Inflammatory macrophage (primary cell): ENCODE measurements around the gene ARHGAP31.
A peak's percentile ranks its signal among the peaks of the same experiment; 100 is the strongest.
"Not testable (repeated sequence)": the region's sequence is repeated elsewhere in the genome, so short reads cannot be mapped to it uniquely, and the experiment has no call there.

Source experiments
- DNase-seq, 2 donors: peaks; one replicate each; pipeline ENCODE4 v3.0.0-alpha.2; 2020 to 2022

ARHGAP31 gene

DNA sequence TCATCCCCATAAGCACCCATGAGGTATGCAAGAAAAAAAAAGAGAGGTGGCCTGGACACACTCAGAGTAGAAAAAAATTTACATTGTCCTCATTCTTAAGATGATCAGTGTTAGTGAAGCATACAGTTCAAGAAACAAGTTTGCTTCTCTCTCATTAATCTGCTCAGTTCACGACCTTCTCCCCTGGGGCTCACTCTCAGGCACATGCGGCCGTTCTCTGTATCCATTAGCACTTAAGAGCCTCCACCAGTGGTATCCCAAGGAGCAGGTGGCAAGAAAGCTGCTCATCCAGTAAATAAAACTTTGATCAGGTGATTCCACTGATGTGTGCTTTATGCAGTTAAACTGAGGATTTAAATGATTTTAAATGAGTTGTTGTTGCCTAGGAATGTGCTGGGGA lies 57.4 kb downstream of the ARHGAP31 start:
- DNase-seq, result no peak

DNA sequence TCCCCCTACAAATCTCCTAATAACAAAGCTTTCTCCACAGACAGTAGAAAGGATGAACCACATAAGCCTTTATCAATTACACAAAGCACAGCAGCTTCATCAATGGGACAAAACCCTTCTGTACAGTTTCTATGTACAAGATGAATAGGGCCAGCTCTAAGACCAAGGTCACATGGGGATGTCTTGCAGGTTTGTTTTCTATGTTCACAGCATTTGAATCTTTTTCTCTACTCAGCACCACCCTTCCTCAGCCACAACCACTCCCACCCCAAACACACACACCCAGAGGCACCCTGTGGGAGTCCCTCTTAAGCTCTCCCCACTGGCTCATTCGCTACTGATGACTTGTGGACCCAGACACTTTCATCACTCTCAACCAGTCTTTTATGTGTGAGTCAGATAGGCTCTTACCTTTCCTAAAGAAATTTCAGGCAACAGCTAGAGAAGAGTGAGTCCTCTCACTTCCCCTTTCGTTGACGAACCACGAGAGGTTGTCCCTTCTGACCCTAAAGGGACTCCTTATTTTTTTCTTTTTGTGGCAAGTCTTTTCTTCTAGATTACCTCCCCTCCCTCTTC lies 57.9 kb downstream of the ARHGAP31 start:
- peak; percentile 73 to 78 for DNase-seq

DNA sequence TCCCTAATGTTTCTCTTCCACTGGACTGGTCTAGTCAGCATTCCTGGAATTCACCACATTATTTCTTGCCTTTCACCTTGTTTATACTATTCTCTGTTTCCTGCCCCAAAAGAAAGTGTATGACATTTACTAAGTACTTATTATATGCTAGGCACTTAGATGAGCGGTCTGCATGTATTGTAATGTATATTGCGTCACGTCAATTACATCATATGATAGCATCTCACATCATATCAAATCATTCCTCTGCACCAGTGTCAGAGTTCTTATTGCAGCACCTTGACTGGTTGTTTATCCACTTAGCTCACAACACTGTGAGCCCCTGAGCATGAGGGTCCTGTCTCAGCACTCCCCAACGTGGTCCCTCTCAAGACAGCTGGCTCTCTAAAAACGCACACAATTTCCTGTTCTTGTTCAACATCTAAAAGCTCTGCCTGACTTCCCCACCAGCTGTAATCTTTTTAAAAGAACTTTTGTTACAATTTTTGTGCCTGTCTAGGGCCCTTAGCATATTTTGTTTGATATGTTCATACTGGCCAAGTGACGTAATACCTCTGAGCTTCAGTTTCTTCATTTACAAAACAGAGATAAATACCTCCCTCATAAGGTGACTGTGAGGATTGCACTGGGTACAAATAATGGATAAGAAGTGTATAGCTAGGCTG lies 58.8 kb downstream of the ARHGAP31 start:
- peak; percentile 27 to 57 for DNase-seq

DNA sequence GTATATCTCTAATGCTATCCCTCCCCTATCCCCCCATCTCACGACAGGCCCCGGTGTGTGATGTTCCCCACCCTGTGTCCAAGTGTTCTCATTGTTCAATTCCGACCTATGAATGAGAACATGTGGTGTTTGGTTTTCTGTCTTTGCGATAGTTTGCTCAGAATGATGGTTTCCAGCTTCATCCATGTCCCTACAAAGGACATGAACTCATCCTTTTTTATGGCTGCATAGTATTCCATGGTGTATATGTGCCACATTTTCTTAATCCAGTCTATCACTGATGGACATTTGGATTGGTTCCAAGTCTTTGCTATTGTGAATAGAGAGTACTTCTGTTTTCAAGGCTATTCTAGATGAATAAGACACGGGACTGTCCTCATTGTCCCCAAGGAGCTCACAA lies 61.4 kb downstream of the ARHGAP31 start:
- not testable (repeated sequence) for DNase-seq

DNA sequence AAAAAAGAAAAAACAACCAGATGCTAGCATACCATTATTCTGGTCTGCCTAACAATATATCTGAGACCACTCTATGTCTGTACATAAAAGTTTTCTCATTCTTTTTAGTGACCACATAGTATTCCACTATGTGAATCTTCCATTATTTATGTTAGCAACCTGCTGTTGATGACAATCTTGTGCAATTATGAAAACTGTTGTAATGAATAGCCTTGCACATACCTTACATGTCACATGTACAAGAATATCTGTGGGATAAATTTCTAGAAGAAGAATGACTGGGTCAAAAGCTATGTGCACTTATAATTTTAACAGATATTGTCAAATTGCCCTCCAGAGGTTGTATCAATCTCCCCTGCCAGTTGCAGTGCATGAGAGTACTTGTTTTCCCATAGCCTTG lies 62.5 kb downstream of the ARHGAP31 start:
- DNase-seq, result peak; percentile 17 to 47

DNA sequence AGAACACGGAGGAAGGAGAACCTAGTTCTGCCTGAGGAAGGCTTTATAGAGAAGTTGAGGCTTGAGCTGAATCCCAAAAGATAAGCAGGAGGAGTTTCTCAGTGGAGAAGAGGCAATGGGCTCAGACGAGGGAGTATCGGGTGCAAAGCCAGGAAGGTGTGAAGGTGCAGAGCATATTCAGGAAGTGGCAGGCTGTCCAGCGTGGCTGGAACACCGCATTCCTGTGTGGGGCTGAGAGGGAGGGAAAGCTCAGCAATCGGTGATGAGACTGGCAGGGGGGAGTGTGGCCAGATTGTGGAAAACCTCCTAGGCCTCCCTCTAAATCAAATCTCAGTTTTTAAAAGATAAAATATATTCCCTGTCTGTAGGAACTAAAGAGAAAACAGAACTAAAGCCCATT lies 63.0 kb downstream of the ARHGAP31 start:
- no peak for DNase-seq

DNA sequence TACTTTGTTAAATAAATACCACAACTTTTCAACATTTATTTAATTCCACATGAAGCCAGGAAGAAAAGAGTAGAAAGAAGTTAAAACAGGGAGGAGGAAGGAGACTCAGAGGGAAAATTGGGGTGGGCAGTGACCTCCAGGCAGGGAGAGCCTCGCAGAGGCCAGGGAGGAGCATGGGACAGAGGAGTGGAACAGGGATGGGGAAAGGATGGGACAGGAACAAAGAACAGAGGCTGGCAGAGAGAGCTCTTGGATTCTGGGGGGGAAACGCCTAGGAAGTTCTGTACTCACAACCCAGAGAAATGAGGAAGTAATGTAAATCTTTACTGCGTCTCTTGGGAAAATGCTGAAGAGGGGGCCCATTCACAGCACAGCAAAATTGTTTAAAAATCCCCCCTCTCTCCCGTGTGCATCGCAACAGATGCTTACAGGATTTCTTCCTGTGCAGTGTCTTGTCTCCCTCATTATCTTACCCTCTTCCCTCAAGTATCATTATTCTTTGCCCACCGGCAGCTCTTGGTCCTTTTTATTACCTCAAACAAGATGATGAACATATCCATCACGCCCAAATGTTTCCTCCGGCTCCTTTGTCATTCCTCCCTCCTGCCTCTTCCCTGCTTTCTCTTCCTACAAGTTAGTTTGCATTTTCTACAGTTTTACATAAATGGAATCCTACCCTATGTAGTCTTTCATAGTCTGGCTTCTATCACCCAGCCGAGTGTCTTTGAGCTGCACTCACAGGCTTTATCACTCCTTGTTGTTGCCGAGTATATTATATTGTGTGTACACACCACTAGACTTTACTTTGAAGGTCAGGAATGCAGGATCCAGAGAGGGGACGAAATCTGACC lies 65.5 kb downstream of the ARHGAP31 start:
- peak in 1 of 2 donors; percentile 17 for DNase-seq

DNA sequence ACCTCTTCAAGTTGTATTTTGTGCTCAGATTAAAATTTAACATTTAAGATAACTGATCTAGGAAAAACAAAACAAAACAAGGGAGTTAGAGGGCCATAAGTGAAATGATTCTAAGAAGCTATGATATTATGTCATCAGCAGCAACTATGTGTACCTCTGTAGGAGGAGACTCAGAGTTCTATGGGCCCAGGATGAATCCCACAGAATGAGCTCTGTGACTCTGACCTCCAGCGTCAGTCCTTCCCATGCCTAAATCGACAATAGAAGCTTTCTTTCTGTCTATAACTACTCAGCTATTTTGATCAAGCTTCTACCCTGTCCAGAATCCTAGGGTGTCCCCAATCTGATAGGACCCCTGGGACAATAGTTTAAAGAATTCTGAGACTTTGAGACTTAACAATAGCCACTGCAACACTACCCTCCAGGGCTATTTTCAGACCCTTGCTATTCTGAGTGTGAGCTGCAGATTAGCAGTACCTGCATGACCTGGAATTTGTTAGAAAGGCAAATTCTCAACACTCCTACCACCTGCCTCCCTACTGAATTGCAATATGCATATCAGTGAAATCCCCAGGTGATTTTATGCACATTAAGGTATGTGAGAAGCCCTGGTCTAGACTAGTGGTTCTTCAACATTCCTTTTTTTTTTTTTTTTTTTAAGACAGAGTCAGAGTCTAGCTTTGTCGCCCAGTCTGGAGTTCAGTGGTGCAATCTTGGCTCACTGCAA lies 66.7 kb downstream of the ARHGAP31 start:
- DNase-seq, result no peak

DNA sequence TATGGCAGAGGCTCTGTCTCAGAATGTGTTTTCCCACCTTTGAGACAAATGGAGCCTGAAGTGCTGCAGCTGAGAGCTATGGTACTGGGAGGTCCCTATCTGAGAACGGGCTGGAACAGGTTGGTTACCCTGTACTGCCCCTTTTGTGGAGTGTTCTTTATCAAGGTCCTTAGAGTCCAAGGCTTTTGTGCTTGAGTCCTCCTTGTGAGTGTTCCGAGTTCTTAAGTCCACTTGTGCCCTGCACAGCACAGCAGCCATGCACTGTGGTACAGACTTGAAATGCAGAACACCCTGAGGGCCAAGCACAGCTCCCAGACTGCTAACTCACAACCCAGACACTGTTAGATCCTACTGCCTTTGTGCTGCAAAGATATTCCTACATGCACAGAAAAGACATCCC lies 67.8 kb downstream of the ARHGAP31 start:
- DNase-seq, result no peak

DNA sequence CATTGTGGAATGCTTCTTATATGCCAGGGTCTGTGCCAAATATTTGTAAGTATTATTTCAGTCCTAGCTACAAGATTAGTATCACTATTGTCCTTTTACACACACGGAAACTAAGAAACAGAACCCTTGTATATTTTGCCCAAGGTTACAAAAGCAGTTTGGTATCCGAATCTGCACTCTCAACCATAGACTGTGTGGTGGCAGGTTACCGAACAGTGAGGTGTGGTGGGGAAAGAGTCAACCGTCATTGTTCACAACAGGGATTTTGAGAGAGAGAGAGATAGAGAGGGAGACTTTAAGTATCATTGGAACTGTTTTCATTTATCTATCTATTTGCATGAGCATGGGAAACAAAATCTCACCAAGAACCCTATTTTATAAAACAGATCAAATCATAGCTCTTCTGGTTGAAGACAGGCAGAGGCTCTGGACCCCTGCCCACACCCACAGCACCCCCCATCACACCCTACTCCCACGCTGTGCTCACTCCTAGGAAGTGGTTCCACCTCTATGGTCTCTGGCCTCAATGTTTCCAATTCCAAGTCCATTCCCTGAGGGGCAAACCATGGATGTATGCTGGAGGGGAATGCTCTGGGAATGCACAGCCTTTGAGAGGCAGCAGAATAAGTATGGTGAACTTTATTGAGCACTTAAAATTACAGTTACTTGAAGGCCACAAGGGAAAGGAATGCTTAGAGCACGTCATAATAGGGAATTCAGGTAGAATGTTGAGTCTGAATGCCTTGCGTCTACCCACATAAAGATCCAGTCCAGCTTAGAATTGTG lies 69.0 kb downstream of the ARHGAP31 start:
- DNase-seq, result no peak

DNA sequence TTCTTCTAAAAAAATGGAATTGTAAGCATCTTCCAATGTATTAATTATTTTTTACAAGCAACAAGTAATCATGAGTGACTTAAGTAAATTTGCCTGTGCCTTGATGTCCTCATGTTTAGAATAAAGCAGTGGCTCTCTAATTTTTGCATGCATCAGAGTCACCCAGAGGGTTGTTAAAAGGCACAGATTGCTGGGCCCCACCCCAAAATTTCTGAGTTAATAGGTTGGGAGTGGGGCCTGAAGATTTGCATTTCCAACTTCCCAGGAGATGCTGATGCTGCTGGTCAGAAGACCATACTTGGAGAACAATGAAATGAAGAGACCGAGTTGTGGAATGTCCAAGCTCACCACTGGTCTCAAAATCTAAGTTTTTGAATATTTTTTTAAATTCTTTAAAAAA lies 70.2 kb downstream of the ARHGAP31 start:
- DNase-seq, result no peak

DNA sequence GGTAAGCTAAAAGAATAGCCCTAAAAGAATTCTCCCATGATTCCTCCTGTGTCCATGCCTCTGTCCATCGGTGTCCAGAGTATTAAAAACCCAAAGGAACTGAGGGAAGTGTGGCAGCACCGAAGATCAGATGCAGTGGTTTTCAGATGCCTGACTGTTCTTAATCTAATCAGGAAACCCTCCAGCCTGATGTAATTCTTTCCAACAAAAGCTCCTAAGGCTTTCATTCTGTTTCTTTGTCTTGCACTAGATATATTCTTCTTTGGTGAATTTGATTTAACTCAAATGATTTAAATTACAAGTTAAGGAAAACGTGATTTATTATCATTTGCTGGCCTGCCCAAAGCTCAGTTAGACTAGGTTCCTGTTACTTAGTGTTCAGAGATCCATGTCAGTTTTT lies 71.2 kb downstream of the ARHGAP31 start:
- no peak for DNase-seq

DNA sequence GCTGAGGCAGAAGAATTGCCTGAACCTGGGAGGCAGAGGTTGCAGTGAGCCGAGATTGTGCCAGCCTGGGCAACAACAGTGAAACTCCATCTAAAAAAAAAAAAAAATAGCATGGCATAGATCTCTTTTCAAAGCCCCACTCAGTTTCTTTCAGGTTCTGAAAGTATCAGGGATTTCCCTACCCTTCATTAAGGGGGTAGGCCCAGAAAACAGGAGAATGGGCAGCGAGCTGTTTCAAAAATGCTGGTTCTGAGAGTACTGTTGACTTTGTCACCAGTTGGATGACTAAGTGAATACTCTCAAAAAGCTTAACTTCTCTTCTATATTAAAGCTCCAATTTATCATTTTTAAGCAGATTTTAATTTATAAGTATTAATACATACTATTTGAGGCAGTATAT lies 72.8 kb downstream of the ARHGAP31 start:
- DNase-seq, result no peak

DNA sequence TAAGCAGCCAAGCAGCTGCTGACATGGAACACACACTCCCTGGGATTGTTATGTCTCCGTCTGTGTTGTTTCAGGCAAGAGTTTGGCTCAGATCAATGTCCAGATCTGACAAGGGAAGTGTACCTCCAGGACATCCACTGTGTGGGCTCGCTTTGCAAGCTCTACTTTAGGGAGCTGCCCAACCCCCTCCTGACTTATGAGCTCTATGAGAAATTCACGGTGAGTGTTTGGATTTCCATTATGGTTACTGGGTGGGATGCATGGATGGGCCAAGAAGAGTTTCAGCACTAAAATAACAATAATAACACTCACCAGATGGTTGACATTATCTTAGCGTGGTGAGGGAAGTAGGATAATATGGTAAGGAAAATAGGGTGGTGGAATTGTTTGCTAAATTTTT lies 74.1 kb downstream of the ARHGAP31 start:
- no peak for DNase-seq

DNA sequence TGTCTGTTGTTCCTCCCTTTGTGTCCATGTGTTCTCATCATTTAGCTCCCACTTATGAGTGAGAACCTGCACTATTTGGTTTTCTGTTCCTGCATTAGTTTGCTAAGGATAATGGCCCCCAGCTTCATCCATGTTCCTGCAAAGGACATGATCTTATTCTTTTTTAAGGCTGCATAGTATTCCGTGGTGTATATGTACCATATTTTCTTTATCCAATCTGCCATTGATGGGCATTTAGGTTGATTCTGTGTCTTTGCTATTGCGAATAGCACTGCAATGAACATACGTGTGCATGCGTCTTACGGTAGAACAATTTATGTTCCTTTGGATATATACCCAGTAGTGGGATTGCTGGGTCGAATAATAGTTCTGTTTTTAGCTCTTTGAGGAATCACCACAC lies 77.6 kb downstream of the ARHGAP31 start:
- DNase-seq, result not testable (repeated sequence)

DNA sequence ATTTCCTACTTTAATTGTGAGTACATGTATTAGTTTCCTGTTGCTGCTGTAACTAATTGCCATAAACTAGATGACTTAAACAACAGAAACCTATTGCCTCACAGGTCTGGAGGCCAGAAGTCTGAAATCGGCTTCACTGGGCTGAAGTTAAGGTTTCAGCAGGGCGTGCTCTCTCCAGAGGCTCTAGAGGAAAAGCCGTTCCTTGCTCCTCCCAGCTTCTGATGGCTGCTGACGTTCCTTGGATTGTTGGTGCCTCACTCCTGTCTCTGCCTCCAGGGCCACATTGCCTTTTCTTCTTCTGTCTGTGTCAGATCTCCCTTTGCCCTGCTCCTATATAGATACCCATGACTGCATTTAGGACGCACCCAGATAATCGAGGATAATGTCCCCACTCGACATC lies 80.9 kb downstream of the ARHGAP31 start:
- DNase-seq, result no peak

DNA sequence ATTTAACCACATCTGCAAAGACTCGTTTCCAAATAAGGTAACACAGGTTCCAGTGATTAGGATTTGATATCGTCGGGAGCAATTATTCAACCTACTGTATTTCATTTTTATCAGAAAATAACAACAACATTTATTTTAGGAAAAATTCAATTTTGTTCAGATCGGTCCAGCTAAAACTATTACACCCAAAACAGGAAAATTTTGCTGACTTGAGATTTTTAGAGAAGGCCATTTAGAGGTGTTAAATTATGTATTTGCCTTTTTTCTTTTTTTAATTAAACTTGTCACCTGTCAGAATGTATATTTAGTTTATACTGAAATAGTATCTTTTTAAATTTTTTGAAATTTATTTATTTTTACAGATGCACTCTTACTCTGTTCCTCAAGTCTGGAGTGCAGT lies 81.3 kb downstream of the ARHGAP31 start:
- no peak for DNase-seq

DNA sequence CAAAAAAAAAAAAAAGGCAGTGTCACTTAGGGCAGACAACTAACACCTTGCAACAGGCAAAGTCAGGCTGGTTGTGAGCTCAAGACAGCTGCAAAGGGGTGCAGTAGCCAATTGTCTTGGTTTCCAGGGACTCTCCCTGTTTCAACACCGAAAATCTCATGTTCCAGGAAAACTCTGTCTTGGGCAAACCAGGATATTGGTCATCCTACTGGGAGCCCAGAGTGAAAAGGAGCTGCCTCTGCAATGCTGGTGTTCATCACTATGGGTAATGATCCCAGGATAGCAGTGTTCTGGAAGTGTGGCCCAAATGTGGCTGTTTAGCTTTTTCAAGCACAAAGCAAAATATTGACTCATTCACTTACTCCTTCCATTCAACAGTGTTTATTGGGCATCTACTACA lies 82.6 kb downstream of the ARHGAP31 start:
- DNase-seq, result no peak

DNA sequence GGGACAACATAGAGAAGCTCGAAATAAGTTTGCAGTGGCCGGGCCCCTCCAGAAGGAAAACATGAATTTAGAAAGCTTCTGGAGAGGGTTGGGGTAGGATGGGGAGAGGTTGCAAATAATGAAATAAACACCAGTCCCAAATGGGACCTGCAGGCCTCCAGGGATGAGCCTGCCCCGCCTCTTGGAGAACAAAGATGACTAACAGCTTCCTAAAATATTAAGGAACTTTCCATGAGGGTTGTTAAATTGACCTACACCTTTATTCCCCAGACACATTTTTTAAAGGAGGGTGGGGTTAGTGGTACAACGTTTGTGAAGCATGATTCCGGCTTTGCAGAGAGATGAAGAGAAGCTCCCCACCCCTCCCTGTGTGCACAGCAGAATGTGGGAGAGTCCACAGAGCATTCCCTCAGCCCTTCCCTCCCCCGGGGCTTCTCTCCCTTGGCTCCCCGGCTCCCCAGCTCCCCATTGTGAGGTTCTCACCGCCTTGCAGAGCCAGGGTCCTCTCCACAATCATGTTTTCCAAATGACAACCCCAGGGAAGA lies 84.1 kb downstream of the ARHGAP31 start:
- DNase-seq, result no peak

DNA sequence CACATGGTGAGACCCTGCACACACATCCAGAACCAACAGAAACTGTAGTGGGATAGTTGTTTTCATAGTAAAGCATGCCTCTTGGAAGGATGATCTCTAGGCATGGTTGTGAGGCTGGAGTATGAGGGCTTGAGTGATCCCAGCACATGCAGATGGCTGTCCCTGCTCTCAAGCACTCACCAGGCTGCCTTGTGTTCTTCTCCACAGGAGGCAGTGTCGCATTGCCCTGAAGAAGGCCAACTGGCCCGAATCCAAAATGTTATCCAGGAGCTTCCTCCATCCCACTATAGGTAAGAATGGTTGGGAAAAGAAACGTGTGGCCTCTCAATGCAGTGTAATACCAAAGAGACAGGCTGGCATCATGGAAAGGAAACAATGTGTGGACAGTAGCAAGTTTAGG lies 86.5 kb downstream of the ARHGAP31 start:
- DNase-seq, result no peak

DNA sequence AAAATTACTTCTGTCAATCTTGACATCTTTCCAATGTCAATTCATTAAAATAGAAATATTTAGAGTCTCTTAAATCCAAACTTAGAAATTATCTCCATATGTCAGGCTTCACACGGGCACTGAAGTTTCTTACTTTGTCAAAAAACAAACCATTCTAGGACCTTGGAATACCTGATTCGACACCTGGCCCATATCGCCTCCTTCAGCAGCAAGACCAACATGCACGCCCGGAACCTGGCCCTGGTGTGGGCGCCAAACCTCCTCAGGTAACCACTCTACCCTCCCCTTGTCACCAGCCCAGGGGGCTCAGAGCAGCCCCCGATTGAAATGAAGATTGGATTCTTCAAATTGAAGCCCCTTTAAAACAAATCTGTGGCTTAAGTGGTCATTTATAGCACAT lies 88.0 kb downstream of the ARHGAP31 start:
- no peak for DNase-seq

DNA sequence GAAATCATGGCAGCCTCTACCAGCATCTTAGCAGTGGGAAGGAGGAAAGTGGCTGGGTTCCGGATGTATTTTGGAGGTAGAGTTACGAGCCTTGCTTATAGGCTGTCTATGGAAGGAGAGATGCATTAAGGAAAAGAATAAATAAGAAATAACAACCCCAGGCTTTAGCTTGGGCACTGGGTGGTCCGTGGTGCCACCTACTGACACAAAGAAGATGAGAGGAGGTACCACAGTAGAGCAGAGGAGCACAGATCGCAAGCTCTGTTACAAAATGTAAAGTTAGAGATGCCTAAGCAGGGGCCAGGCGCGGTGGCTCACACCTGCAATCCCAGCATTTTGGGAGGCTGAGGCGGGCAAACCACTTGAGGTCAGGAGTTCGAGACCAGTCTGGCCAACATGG lies 94.4 kb downstream of the ARHGAP31 start:
- DNase-seq, result no peak
